Activated CD4-positive, alpha-beta T cell treated with anti-CD3 and anti-CD28 coated beads for 1 hour (primary cell): Measurements from ENCODE around the gene OTOG.

Experiments used
- DNase-seq: peaks from one replicate; pipeline ENCODE4 v3.0.0-alpha.2; 2020

OTOG gene

GRCh38 chr11:17590463-17590862 is 43.4 kb downstream of the OTOG start:
- DNase-seq = no peak

- DNase-seq = no peak
Observed at GRCh38 chr11:17591293-17591692, 44.2 kb downstream of the OTOG start.

DNA sequence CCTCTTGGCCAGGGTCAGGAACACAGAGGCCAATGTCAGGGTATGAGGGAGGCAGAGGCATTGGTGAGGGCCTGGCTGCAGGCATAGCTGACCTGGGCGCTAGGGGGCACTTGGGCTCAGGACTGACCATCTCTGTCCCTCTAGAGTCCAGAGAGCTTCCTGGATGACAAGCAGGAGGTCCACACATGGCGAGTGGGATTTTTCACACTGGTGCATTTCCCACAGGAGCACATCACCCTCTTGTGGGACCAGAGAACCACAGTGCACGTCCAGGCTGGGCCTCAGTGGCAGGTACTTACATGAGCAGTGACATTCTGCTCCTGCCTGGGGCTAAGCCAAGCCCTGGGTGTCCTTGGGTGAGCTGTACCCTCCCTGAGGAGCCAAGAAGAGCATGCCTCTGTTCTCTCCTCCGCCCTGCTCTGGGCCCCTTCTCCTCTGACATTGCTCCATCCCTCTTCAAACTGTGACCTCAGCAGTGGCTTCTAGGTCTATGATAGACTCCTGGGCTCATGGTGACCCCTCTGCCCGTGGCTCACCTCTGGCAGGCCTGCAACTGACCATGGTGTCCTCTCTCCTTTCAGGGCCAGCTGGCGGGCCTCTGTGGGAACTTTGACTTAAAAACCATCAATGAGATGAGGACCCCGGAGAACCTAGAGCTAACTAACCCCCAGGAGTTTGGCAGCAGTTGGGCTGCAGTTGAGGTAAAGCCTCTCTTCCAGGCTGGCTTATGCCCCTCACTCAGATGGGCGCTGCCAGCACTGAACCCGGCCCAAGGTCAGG is 46.6 kb downstream of the OTOG start:
- DNase-seq = no peak

DNA sequence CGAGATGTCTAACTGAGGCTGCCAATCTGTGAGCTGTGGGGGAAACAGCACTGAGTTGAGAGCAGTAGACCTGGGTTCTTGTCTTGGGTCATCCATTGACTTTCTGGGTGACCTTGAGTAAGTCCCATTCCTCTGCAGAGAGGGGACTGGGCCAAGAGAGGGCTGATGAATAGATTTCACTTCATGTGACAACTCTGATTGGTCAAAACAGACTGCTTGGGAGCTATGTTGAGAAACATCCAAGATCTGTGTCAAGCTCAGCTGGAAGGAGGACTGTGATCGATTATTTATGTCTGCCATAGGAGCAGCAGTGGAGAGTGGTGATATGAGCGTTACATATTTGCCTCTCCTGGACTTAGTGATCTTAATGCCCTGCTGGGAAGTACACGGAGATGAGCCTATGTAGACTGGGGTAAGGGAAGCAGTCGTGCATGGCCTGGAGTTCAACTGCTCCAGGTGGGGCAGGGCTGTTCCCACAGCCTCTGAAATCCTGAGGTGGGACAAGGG is 47.7 kb downstream of the OTOG start:
- no peak for DNase-seq

DNA sequence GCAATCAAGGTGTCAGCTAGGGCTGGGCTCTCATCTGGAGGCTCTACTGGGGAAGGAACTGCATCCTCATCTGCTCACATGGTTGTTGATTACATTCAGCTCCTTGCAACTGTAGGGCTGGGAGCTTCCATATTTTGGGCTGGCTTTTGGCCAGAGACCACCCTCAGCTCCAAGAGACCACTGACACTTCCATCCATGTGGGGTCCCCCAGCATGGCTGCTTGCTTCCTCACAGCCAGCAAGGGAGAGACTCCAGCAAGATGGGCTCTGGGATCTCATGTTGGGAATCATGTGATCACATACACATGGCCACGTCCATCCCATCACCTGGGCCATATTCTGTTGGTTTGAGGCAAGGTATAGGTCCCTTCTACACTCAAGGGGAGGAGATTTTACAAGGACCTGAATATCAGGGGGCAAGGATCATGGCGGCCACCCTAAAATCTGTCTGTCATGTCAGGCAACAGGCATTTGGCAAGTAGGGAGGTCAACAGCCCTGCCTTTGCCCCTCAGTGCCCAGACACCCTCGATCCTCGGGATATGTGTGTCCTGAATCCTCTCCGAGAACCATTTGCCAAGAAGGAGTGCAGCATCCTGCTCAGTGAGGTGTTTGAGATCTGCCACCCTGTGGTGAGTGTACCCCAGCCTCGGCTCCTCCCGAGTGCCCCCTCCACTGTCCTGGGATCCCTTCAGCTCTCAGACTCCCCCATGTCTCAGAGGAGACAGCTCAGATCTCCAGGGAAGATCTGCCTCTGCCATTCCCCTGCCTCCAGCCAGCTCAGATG is 48.7 kb downstream of the OTOG start:
- peak; percentile 2 for DNase-seq

DNA sequence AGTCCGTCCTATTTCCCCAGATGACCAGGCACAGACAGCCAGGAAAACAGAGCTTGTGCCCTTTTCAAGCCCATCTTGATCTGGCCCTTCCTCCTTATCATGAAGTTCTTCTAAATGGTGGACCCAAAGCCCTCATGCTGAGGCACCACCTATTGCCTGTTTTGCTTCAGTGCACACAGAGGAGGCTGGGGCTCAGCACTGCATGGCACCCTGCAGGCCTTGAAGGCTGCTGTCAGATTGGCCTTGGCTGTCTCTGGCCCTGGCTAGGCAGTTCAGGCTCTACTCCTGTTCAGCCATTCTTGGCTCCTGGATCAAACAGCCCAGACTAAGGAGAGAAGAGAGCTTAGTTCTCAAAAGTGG is 49.2 kb downstream of the OTOG start:
- peak; percentile 1 for DNase-seq

DNA sequence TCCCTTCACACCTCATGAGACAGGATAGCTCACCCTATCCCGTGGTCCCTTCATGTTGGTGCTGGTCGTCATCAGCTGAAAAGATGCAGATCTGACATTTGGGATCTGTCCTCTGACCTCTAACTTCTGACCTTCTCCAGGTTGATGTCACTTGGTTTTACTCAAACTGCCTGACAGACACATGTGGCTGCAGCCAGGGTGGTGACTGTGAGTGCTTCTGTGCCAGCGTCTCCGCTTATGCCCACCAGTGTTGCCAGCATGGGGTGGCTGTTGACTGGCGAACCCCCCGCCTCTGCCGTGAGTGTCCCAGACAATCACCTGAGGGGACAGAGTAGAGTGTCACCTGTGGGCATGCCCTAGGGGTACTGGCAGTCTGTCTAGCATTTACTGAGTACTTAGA is 49.7 kb downstream of the OTOG start:
- DNase-seq = no peak

GRCh38 chr11:17597770-17598169 is 50.7 kb downstream of the OTOG start:
- no peak for DNase-seq

- peak; percentile 45 for DNase-seq
Observed at GRCh38 chr11:17598700-17599459, 51.8 kb downstream of the OTOG start.

DNA sequence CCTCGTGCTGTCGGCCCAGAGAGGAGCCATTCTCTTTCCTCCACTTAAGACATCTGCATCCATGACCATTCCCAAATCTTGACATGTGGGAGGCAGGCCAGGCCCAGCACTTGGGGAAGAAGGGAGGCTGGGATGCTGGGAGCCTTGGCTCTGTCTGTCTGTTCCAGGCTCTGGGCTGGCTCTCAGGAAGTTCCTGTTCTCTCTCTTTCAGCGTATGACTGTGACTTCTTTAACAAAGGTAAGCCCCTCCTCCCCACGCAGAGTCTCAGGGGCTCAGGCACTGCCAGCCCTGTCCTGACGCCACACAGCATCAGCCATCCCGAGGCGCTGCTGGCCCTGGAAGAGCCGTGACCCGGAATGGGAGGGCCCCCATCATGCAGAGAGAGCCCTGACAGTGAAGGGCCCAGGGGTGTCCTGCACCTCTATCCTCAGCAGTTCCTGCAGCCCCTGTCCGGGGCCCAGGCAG is 52.4 kb downstream of the OTOG start:
- DNase-seq = no peak

GRCh38 chr11:17600316-17601255 is 53.5 kb downstream of the OTOG start:
- no peak for DNase-seq

DNA sequence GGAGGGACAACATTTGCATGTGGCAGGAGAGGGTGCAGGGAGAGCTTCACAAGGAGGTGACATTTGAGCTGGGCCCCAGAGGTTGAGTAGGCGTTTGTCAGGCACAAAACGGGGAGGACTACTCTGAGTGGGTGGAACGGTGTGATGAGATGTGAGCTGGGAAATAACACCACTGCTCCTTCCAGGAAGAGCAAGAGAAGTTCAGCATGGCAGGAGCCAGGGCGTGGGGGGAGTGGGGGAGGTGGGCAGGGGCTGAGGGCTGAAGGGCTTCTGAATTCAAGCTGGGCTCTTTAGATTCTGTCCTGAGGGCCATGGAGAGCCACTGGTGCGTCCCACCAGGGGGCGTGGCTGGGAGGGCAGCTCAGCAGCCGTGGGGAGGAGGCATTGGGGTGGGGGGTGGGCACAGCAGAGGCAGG is 54.2 kb downstream of the OTOG start:
- no peak for DNase-seq

DNA sequence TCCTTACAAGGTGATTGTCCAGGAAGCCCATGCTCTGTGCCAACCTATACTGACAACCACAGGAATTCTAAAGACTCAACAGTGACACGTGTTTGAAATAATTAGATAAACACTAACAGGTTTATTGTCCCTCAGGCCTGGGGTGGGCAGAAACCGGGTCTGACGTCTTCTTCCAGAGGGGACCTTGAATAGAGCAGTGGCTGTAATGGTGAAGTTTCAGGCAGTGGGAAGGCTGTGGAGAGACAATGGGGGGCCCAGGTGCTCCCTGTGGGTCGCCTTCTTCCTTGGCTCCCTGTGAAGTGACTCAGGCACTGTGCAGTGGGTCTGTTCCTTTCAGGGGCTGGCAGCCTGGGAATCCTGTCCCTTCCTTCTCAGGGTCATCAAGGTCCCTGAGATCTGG is 54.6 kb downstream of the OTOG start:
- DNase-seq = no peak

DNA sequence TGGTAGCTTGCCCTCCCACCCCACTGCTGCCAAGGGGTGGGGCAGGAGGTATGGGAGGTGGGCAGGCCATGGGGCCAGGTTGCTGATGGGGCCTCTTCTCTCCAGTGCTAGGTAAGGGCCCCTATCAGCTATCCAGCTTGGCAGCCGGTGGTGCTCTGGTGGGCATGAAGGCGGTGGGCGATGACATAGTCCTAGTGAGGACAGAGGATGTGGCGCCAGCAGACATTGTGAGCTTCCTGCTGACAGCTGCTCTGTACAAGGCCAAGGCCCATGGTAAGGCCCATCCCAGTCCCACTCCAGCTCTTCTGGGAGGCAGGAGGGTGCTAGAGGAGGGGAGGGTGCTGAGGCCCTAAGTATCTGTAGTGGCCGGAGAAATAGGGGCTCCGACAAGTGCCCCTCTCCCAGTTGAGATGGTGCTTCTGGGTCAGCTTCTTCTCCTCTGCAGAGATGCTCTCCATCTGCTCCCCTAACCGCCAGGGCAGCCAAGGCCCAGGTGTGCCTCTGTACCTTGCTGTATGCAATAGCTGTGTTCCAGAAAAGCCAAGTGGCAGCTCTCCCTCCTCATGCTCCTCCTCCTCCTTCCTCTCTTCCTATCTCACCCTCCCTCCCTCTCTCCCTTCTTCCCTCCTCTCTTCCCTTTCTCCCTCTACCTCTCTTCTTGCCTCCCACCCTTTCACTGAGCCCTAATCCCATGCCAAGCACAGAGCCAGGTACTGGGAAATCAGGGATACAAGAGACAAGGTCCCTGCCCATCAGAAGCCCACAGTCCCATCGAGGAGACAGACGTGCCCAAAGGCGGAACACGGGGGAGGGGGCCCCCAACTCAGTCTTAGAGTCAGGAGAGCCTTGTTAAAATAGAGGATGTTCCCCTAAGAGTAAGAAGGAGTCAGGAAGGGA is 55.3 kb downstream of the OTOG start:
- DNase-seq = no peak

DNA sequence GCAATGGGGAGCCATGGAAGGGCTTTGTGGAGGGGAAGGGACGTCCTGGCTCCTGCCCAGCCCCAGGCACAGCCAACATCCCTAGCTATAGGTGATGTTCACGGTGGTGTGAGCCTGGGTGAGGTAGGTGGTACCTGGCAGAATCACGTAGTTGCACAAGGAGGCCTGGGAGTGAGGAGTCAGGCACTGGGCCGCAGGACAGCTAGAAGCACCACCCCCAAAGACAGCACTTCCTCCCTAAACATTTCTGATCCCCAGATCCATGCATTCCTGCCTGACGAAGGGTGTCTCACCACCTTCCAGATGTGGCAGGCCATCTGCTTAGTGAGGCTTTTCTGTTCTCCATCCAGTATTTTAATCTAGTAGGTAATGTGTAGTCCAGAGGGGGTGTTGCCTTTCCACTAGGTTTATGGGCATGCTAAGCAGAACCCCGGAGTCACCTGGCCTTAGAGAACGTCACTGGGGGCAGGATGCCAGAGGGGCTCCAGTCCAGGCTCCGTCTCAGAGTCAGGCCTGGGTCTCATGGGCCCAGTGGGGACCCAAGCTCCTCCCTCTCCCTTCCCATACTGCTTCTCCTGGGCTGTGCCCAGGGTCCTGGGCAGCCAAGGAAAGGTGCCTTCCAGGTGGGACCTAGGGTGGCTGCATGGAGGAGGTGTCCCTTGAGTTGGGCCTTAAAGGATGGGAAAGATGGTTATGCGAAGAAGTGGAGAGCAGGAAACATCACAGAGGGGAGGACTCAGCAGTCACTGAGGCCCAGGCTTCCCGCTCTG is 56.2 kb downstream of the OTOG start:
- DNase-seq = no peak

- no peak for DNase-seq
Observed at GRCh38 chr11:17604201-17604914, 57.3 kb downstream of the OTOG start.

DNA sequence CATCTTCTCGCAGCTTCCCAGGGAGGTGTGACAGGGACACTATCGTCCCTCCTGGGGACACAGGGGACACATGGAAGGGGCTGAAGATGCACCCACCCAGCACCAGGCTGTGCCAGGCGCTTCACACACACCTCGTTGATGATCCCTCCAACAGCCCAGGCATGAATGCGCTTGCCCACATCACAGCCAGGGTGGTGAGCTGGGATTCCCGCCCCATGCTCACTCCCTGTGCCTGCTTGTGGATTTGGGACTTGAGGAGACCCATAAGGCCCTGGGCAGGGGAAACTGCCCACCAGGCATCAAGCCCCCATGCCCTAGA is 57.8 kb downstream of the OTOG start:
- no peak for DNase-seq

GRCh38 chr11:17605651-17606122 is 58.6 kb downstream of the OTOG start:
- DNase-seq = no peak

- DNase-seq = no peak
Observed at GRCh38 chr11:17606233-17607082, 59.4 kb downstream of the OTOG start.
